GM23338 (cell line): ENCODE data around the gene UPK1A. TPM values are rescaled to one million over a fixed set of nuclear protein-coding genes. Genes with fewer than 3 reads are reported as not detected.

Experiments used
- polyA plus RNA-seq: library from polyadenylated mRNA; unstranded; fragments of >200 nt; fragmentation: Nextera tagmentation; extraction: Ambion mirVana; gene quantifications from 2 replicates; pipeline ENCODE4 v1.2.1, GENCODE V29; 2016
- total RNA-seq: library from RNA; depleted of rRNA; stranded (reverse); fragments of >200 nt; shearing (Covaris generic); gene quantifications from 2 replicates; pipeline ENCODE4 v1.2.3, GENCODE V29; 2014; rRNA removed

The UPK1A gene
- total and polyA plus RNA-seq, 2 experiments from 2014 or later, result 0.42 to 1.5 TPM

Other genes starting within 250 kb of the UPK1A start
- not detected in 2 replicates for gene FFAR2, start 218.3 kb upstream of the UPK1A start, total RNA-seq
- gene FFAR2, start 218.3 kb upstream of the UPK1A start, polyA plus RNA-seq, result not detected in 2 replicates
- not detected in 2 replicates for gene KRTDAP, start 176.1 kb upstream of the UPK1A start, total RNA-seq
- gene KRTDAP, start 176.1 kb upstream of the UPK1A start, polyA plus RNA-seq, result 1.6 and 2.7 TPM in 2 replicates
- 259 and 276 TPM in 2 replicates for gene DMKN, start 152.9 kb upstream of the UPK1A start, total RNA-seq
- gene DMKN, start 152.9 kb upstream of the UPK1A start, polyA plus RNA-seq, result 569 and 615 TPM in 2 replicates
- not detected in 2 replicates for gene SBSN, start 138.2 kb upstream of the UPK1A start, total RNA-seq
- gene SBSN, start 138.2 kb upstream of the UPK1A start, polyA plus RNA-seq, result 0.39 and 0.42 TPM in 2 replicates
- not detected in 2 replicates for gene GAPDHS, start 133.1 kb upstream of the UPK1A start, total RNA-seq
- 0.21 TPM in 1 of 2 replicates, not detected in the other for gene GAPDHS, start 133.1 kb upstream of the UPK1A start, polyA plus RNA-seq
- gene TMEM147, start 120.9 kb upstream of the UPK1A start, total RNA-seq, result 164 and 170 TPM in 2 replicates
- gene TMEM147, start 120.9 kb upstream of the UPK1A start, polyA plus RNA-seq, result 272 TPM in 2 replicates
- gene ATP4A, start 102.9 kb upstream of the UPK1A start, total RNA-seq, result 0.62 and 0.63 TPM in 2 replicates
- 0.61 and 1.0 TPM in 2 replicates for gene ATP4A, start 102.9 kb upstream of the UPK1A start, polyA plus RNA-seq
- gene PMIS2, start 80.3 kb upstream of the UPK1A start, total RNA-seq, result not detected in 2 replicates
- gene PMIS2, start 80.3 kb upstream of the UPK1A start, polyA plus RNA-seq, result not detected in 2 replicates
- 17.9 and 21.9 TPM in 2 replicates for gene HAUS5, start 53.8 kb upstream of the UPK1A start, total RNA-seq
- 22.3 and 23.2 TPM in 2 replicates for gene HAUS5, start 53.8 kb upstream of the UPK1A start, polyA plus RNA-seq
- gene RBM42, start 37.5 kb upstream of the UPK1A start, total RNA-seq, result 58.3 and 74.7 TPM in 2 replicates
- gene RBM42, start 37.5 kb upstream of the UPK1A start, polyA plus RNA-seq, result 78.2 and 82.9 TPM in 2 replicates
- 0.87 TPM in 1 of 2 replicates, not detected in the other for gene ETV2, start 24.8 kb upstream of the UPK1A start, total RNA-seq
- gene ETV2, start 24.8 kb upstream of the UPK1A start, polyA plus RNA-seq, result 1.5 and 1.7 TPM in 2 replicates
- gene COX6B1, start 18.2 kb upstream of the UPK1A start, total RNA-seq, result 564 and 722 TPM in 2 replicates
- 1,532 and 1,702 TPM in 2 replicates for gene COX6B1, start 18.2 kb upstream of the UPK1A start, polyA plus RNA-seq
- 1.8 TPM in 1 of 2 replicates, not detected in the other for gene ZBTB32, start 38.0 kb downstream of the UPK1A start, total RNA-seq
- 0.45 and 0.65 TPM in 2 replicates for gene ZBTB32, start 38.0 kb downstream of the UPK1A start, polyA plus RNA-seq
- 36.2 and 49.8 TPM in 2 replicates for gene KMT2B, start 51.5 kb downstream of the UPK1A start, total RNA-seq
- gene KMT2B, start 51.5 kb downstream of the UPK1A start, polyA plus RNA-seq, result 15.5 and 15.8 TPM in 2 replicates
- 7.8 and 14.4 TPM in 2 replicates for gene IGFLR1, start 75.9 kb downstream of the UPK1A start, total RNA-seq
- gene IGFLR1, start 75.9 kb downstream of the UPK1A start, polyA plus RNA-seq, result 17.8 and 18.1 TPM in 2 replicates
- gene U2AF1L4, start 78.9 kb downstream of the UPK1A start, total RNA-seq, result 13.1 and 14.3 TPM in 2 replicates
- 20.0 and 23.7 TPM in 2 replicates for gene U2AF1L4, start 78.9 kb downstream of the UPK1A start, polyA plus RNA-seq
- 18.5 and 20.6 TPM in 2 replicates for gene PSENEN, start 79.1 kb downstream of the UPK1A start, total RNA-seq
- 175 and 197 TPM in 2 replicates for gene PSENEN, start 79.1 kb downstream of the UPK1A start, polyA plus RNA-seq
- 6.8 and 7.1 TPM in 2 replicates for gene LIN37, start 82.1 kb downstream of the UPK1A start, total RNA-seq
- 4.3 and 8.3 TPM in 2 replicates for gene LIN37, start 82.1 kb downstream of the UPK1A start, polyA plus RNA-seq
- 0.27 and 0.87 TPM in 2 replicates for gene HSPB6, start 90.5 kb downstream of the UPK1A start, total RNA-seq
- 3.2 and 3.9 TPM in 2 replicates for gene HSPB6, start 90.5 kb downstream of the UPK1A start, polyA plus RNA-seq
- gene PROSER3, start 91.7 kb downstream of the UPK1A start, total RNA-seq, result 14.7 and 28.0 TPM in 2 replicates
- 21.8 and 24.1 TPM in 2 replicates for gene PROSER3, start 91.7 kb downstream of the UPK1A start, polyA plus RNA-seq
- gene ARHGAP33, start 109.0 kb downstream of the UPK1A start, total RNA-seq, result 17.7 and 22.1 TPM in 2 replicates
- 10.3 and 11.6 TPM in 2 replicates for gene ARHGAP33, start 109.0 kb downstream of the UPK1A start, polyA plus RNA-seq
- gene PRODH2, start 146.3 kb downstream of the UPK1A start, total RNA-seq, result not detected in 2 replicates
- not detected in 2 replicates for gene PRODH2, start 146.3 kb downstream of the UPK1A start, polyA plus RNA-seq
- 0.58 and 1.0 TPM in 2 replicates for gene NPHS1, start 186.0 kb downstream of the UPK1A start, total RNA-seq
- gene NPHS1, start 186.0 kb downstream of the UPK1A start, polyA plus RNA-seq, result 0.47 and 1.3 TPM in 2 replicates
- gene KIRREL2, start 190.4 kb downstream of the UPK1A start, total RNA-seq, result 9.9 and 13.1 TPM in 2 replicates
- 3.6 and 3.8 TPM in 2 replicates for gene KIRREL2, start 190.4 kb downstream of the UPK1A start, polyA plus RNA-seq
- gene APLP1, start 202.1 kb downstream of the UPK1A start, total RNA-seq, result 28.2 and 30.2 TPM in 2 replicates
- 36.0 and 39.0 TPM in 2 replicates for gene APLP1, start 202.1 kb downstream of the UPK1A start, polyA plus RNA-seq
- gene NFKBID, start 234.0 kb downstream of the UPK1A start, total RNA-seq, result 8.7 and 15.7 TPM in 2 replicates
- 10.5 and 12.1 TPM in 2 replicates for gene NFKBID, start 234.0 kb downstream of the UPK1A start, polyA plus RNA-seq
- not detected in 2 replicates for gene HCST, start 236.0 kb downstream of the UPK1A start, total RNA-seq
- 2.1 and 6.7 TPM in 2 replicates for gene HCST, start 236.0 kb downstream of the UPK1A start, polyA plus RNA-seq
- not detected in 2 replicates for gene TYROBP, start 241.8 kb downstream of the UPK1A start, total RNA-seq
- 0.99 TPM in 1 of 2 replicates, not detected in the other for gene TYROBP, start 241.8 kb downstream of the UPK1A start, polyA plus RNA-seq